ENCODE results near the gene PLXNB2.
"Not testable (repeated sequence)": the region's sequence is repeated elsewhere in the genome, so short reads cannot be mapped to it uniquely, and the experiment has no call there.

PLXNB2 gene

GRCh38 chr22:50274311-50274710, 33.1 kb downstream of the PLXNB2 start:
- H3K27ac ChIP-seq (ENCODE audit: low read depth, low read length) = no peak overlapping the region
- no peak overlapping the region for H3K4me3 ChIP-seq (ENCODE audit: low read depth in 1 of 5, low read length in 5 of 5)
- H3K9me3 ChIP-seq (ENCODE audit: control insufficient read depth in 5 of 5, low read length in 5 of 5) = no peaks in the 10 kb centered on the region
- H3K27me3 ChIP-seq (ENCODE audit: control insufficient read depth in 5 of 5, insufficient read depth in 4 of 5, low read length in 5 of 5) = no peaks in the 10 kb centered on the region
- no peak overlapping the region for H3K9ac ChIP-seq (ENCODE audit: low read length in 5 of 5)
- H3K4me1 ChIP-seq (ENCODE audit: control insufficient read depth in 5 of 5, insufficient read depth in 5 of 5, low read length in 5 of 5) = peaks cover 0 to 32% (median 24%) of the 10 kb centered on the region in 5 donors
- peaks cover 0 to 45% (median 40%) of the 10 kb centered on the region in 5 donors for H3K36me3 ChIP-seq (ENCODE audit: control insufficient read depth in 5 of 5, insufficient read depth in 5 of 5, low read length in 5 of 5)

DNA sequence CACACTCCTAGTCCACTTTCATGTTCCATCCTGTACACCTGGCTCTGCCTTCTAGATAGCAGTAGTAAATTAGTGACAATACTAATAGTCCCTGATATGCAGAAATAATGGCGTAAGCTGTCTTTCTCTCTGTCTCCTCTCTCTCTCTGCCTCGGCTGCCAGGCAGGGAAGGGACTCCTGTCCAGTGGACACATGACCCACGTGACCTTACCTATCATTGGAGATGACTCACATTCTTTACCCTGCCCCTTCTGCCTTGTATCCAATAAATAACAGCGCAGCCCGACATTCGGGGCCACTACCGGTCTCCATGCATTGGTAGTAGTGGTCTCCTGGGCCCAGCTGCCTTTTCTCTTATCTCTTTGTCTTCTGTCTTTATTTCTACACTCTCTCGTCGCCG, 33.7 kb downstream of the PLXNB2 start:
- H3K36me3 ChIP-seq (ENCODE audit: control insufficient read depth in 5 of 5, insufficient read depth in 5 of 5, low read length in 5 of 5) = peaks cover 0 to 40% (median 34%) of the 10 kb centered on the region in 5 donors
- not testable (repeated sequence) for H3K4me3 ChIP-seq (ENCODE audit: low read depth in 1 of 5, low read length in 5 of 5); H3K9ac ChIP-seq (ENCODE audit: low read length in 5 of 5); H3K27ac ChIP-seq (ENCODE audit: low read depth, low read length); H3K9me3 ChIP-seq (ENCODE audit: control insufficient read depth in 5 of 5, low read length in 5 of 5); H3K27me3 ChIP-seq (ENCODE audit: control insufficient read depth in 5 of 5, insufficient read depth in 4 of 5, low read length in 5 of 5)
- peaks cover 0 to 37% (median 29%) of the 10 kb centered on the region in 5 donors for H3K4me1 ChIP-seq (ENCODE audit: control insufficient read depth in 5 of 5, insufficient read depth in 5 of 5, low read length in 5 of 5)

- not testable (repeated sequence) for H3K9ac ChIP-seq (ENCODE audit: low read length in 5 of 5); H3K4me3 ChIP-seq (ENCODE audit: low read depth in 1 of 5, low read length in 5 of 5); H3K27ac ChIP-seq (ENCODE audit: low read depth, low read length); H3K9me3 ChIP-seq (ENCODE audit: control insufficient read depth in 5 of 5, low read length in 5 of 5); H3K27me3 ChIP-seq (ENCODE audit: control insufficient read depth in 5 of 5, insufficient read depth in 4 of 5, low read length in 5 of 5)
- peaks cover 0 to 35% (median 30%) of the 10 kb centered on the region in 5 donors for H3K36me3 ChIP-seq (ENCODE audit: control insufficient read depth in 5 of 5, insufficient read depth in 5 of 5, low read length in 5 of 5)
- peaks cover 0 to 41% (median 33%) of the 10 kb centered on the region in 5 donors for H3K4me1 ChIP-seq (ENCODE audit: control insufficient read depth in 5 of 5, insufficient read depth in 5 of 5, low read length in 5 of 5)
Measured at GRCh38 chr22:50273352-50273751, 34.1 kb downstream of the PLXNB2 start.

DNA sequence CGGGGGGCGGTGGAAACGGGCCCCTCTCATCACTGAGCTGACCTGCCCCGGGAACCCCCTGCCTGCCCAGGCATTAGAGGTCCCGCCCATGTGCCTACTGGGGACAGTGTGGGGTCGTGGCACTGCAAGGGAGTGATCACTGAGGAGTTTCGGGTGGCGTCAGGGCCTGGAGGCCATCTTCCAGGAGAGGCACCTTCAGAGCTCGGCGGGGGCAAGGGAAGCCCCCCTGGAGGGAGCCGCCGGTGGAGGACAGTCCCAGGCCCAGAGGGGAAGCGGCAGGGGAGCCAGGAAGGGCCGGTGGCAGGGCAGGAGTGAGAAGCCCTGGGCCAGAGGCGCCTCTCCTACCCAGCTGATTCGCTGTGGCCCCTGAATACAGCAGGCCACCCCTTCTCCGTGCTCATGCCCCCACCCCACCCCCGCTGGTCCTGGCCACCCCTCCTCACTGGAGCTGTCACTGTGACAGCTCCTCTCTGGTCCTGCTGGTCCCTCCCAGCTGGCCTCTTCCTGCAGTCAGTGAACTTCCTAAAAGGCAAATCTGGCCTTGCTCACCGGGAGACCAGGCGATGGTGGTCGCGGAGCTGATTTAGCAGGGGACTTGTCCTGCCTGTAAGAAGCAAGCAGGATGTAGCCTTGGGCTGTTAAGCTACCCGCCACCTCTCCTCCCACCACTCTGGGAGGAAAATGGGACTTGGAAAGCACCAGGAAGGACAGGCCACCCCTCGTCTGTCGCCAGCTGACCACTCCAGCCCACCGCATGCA, 35.2 kb downstream of the PLXNB2 start:
- Histone ChIP-seq H3K9ac (ENCODE audit: low read length in 5 of 5) (no peak overlapping the region), H3K27ac (ENCODE audit: low read depth, low read length) (no peak overlapping the region), H3K4me1 (ENCODE audit: control insufficient read depth in 5 of 5, insufficient read depth in 5 of 5, low read length in 5 of 5) (peaks cover 0 to 50% (median 43%) of the 10 kb centered on the region in 5 donors), H3K27me3 (ENCODE audit: control insufficient read depth in 5 of 5, insufficient read depth in 4 of 5, low read length in 5 of 5) (no peaks in the 10 kb centered on the region), H3K36me3 (ENCODE audit: control insufficient read depth in 5 of 5, insufficient read depth in 5 of 5, low read length in 5 of 5) (peaks cover 0 to 24% (median 19%) of the 10 kb centered on the region in 5 donors), H3K4me3 (ENCODE audit: low read depth in 1 of 5, low read length in 5 of 5) (no peak overlapping the region), H3K9me3 (ENCODE audit: control insufficient read depth in 5 of 5, low read length in 5 of 5) (no peaks in the 10 kb centered on the region)

DNA sequence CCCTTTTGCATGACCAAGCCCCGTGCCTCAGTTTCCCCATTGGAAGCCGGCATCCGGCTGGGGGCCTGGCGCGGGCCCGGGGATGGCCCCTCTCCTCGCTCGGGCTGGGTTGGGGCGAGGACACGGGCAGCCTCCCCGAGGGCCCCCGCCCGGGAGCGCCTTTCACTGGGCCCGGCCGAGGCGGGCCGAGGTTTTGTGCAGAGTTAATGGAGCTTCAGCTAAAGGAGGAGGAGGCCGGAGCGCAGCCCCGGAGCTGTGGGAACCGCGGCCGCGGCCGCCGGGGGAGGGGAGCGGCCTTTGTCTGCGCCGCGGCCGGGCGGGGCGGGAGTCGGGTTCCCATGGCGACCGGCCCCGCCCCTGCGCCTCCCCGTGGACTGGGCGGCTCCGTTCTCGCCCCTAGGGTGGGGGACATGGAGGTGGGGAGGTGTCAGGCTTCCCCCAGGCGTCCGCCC, 35.9 kb downstream of the PLXNB2 start:
- Histone ChIP-seq H3K36me3 (ENCODE audit: control insufficient read depth in 5 of 5, insufficient read depth in 5 of 5, low read length in 5 of 5) (peaks cover 0 to 23% (median 20%) of the 10 kb centered on the region in 5 donors), H3K4me1 (ENCODE audit: control insufficient read depth in 5 of 5, insufficient read depth in 5 of 5, low read length in 5 of 5) (peaks cover 0 to 54% (median 47%) of the 10 kb centered on the region in 5 donors), H3K9me3 (ENCODE audit: control insufficient read depth in 5 of 5, low read length in 5 of 5) (no peaks in the 10 kb centered on the region), H3K9ac (ENCODE audit: low read length in 5 of 5) (peak overlapping the region in 1 of 5 donors; percentile 35), H3K27ac (ENCODE audit: low read depth, low read length) (no peak overlapping the region), H3K27me3 (ENCODE audit: control insufficient read depth in 5 of 5, insufficient read depth in 4 of 5, low read length in 5 of 5) (peaks cover 0 to 5% (median 0%) of the 10 kb centered on the region in 5 donors), H3K4me3 (ENCODE audit: low read depth in 1 of 5, low read length in 5 of 5) (peak overlapping the region in 4 of 5 donors; percentile 45 to 69 (median 64))

DNA sequence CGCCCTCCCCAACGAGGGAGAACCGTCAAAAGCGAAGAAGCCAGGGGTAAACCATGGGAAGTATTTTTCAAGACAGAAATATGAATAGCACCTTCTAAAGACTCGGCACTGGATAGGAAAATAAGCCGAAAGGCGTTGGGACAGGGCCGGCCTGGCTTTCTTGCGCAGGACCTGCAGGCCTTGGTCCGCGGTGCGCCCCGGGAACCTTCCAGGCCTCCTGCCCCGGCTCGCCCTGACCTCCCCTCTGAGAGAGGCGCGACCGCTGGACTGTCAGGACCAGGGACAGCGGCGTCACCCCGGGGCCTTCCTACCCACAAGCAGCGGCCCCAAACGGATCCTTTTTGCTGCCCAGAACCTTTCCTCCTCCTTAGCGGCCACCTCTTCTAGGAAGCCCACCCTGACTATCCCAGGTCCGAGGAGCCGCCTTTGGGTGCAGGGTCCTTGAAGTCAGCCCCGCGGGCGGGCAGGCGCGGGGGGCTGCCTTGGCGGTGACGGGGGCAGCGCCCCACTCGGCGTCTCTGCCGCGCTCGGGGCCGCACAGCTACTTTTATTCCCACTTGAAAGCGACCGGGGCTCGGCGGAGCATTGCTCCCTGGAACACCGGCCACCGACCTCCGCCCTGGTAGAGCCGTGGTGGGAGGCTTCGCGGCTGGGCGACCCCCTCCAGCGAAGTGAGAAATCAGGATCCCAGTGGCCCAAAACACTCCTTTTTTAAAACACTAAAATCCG, 36.6 kb downstream of the PLXNB2 start:
- peak overlapping the region in 4 of 5 donors; percentile 20 to 59 (median 41) for H3K9ac ChIP-seq (ENCODE audit: low read length in 5 of 5)
- peak overlapping the region; percentile 46 for H3K27ac ChIP-seq (ENCODE audit: low read depth, low read length)
- H3K36me3 ChIP-seq (ENCODE audit: control insufficient read depth in 5 of 5, insufficient read depth in 5 of 5, low read length in 5 of 5) = peaks cover 0 to 18% (median 14%) of the 10 kb centered on the region in 5 donors
- peak overlapping the region in 4 of 5 donors; percentile 45 to 69 (median 64) for H3K4me3 ChIP-seq (ENCODE audit: low read depth in 1 of 5, low read length in 5 of 5)
- H3K4me1 ChIP-seq (ENCODE audit: control insufficient read depth in 5 of 5, insufficient read depth in 5 of 5, low read length in 5 of 5) = peaks cover 0 to 54% (median 47%) of the 10 kb centered on the region in 5 donors
- no peaks in the 10 kb centered on the region for H3K9me3 ChIP-seq (ENCODE audit: control insufficient read depth in 5 of 5, low read length in 5 of 5)
- H3K27me3 ChIP-seq (ENCODE audit: control insufficient read depth in 5 of 5, insufficient read depth in 4 of 5, low read length in 5 of 5) = peaks cover 0 to 9% (median 0%) of the 10 kb centered on the region in 5 donors

GRCh38 chr22:50269970-50270665, 37.3 kb downstream of the PLXNB2 start, which contains the start of gene MAPK11:
Gene MAPK11 (minus strand): TSS chr22:50270380. CDS start chr22:50270292, 88 bp downstream.
- Histone ChIP-seq H3K4me1 (ENCODE audit: control insufficient read depth in 5 of 5, insufficient read depth in 5 of 5, low read length in 5 of 5) (peaks cover 0 to 54% (median 47%) of the 10 kb centered on the region in 5 donors), H3K9me3 (ENCODE audit: control insufficient read depth in 5 of 5, low read length in 5 of 5) (no peaks in the 10 kb centered on the region), H3K9ac (ENCODE audit: low read length in 5 of 5) (peak within 1 kb of the TSS in 4 of 5 donors; percentile 20 to 72 (median 65)), H3K4me3 (ENCODE audit: low read depth in 1 of 5, low read length in 5 of 5) (peak within 1 kb of the TSS in 4 of 5 donors; percentile 45 to 69 (median 64)), H3K27me3 (ENCODE audit: control insufficient read depth in 5 of 5, insufficient read depth in 4 of 5, low read length in 5 of 5) (peaks cover 0 to 9% (median 0%) of the 10 kb centered on the region in 5 donors), H3K27ac (ENCODE audit: low read depth, low read length) (peak within 1 kb of the TSS; percentile 67), H3K36me3 (ENCODE audit: control insufficient read depth in 5 of 5, insufficient read depth in 5 of 5, low read length in 5 of 5) (peaks cover 0 to 13% (median 9%) of the 10 kb centered on the region in 5 donors)

DNA sequence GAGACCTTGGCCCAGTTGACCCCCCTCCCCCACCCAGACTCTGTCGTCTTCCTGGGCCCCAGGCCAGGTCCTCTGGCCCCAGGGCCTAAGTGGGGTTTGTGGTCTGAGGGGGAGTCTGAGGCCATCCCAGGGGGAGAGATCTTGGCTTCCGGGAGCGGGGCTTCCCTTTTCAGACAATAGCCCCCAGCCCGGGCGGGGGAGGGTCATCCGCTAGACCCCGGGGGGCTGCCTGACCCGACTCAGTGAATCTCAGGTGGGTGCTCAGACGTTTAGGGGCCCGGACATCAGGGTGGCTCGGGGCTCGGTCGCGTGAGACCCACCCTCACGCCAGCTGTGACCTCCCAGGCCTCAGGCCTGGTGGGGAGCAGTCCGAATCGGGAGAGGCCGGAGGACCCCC, 37.9 kb downstream of the PLXNB2 start:
- Histone ChIP-seq H3K4me3 (ENCODE audit: low read depth in 1 of 5, low read length in 5 of 5) (peak overlapping the region in 3 of 5 donors; percentile 47 to 69 (median 55)), H3K27ac (ENCODE audit: low read depth, low read length) (peak overlapping the region; percentile 67), H3K36me3 (ENCODE audit: control insufficient read depth in 5 of 5, insufficient read depth in 5 of 5, low read length in 5 of 5) (peaks cover 0 to 16% (median 5%) of the 10 kb centered on the region in 5 donors), H3K27me3 (ENCODE audit: control insufficient read depth in 5 of 5, insufficient read depth in 4 of 5, low read length in 5 of 5) (peaks cover 0 to 9% (median 0%) of the 10 kb centered on the region in 5 donors), H3K9ac (ENCODE audit: low read length in 5 of 5) (peak overlapping the region in 3 of 5 donors; percentile 40 to 72 (median 71)), H3K9me3 (ENCODE audit: control insufficient read depth in 5 of 5, low read length in 5 of 5) (no peaks in the 10 kb centered on the region), H3K4me1 (ENCODE audit: control insufficient read depth in 5 of 5, insufficient read depth in 5 of 5, low read length in 5 of 5) (peaks cover 0 to 54% (median 47%) of the 10 kb centered on the region in 5 donors)

DNA sequence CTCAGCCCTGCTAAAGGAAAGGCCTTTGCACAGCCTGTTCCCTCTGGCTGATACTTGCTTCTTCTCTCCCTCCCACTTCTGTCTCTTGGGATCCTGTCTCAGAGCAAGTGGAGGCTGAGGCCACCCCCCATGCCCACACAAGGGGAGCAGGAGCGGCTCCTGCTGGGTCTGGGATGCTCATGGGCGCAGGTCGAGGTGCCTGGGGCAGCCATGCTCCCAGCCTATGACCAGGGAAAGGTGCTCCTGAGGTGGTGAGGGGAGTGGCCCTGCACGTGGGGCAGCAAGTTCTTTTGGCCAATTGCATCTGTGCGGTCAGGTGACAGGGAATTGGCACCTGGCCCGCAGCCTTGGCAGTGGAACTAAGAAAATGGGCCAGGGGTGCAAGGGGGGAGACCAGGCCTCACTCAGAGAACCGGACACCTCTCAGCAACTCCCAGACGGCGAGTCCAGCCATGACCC, 38.8 kb downstream of the PLXNB2 start:
- Histone ChIP-seq H3K9ac (ENCODE audit: low read length in 5 of 5) (peak overlapping the region in 1 of 5 donors; percentile 71), H3K27ac (ENCODE audit: low read depth, low read length) (no peak overlapping the region), H3K4me3 (ENCODE audit: low read depth in 1 of 5, low read length in 5 of 5) (peak overlapping the region in 3 of 5 donors; percentile 47 to 69 (median 55)), H3K27me3 (ENCODE audit: control insufficient read depth in 5 of 5, insufficient read depth in 4 of 5, low read length in 5 of 5) (peaks cover 0 to 9% (median 0%) of the 10 kb centered on the region in 5 donors), H3K36me3 (ENCODE audit: control insufficient read depth in 5 of 5, insufficient read depth in 5 of 5, low read length in 5 of 5) (peaks cover 0 to 17% (median 5%) of the 10 kb centered on the region in 5 donors), H3K4me1 (ENCODE audit: control insufficient read depth in 5 of 5, insufficient read depth in 5 of 5, low read length in 5 of 5) (peaks cover 0 to 50% (median 45%) of the 10 kb centered on the region in 5 donors), H3K9me3 (ENCODE audit: control insufficient read depth in 5 of 5, low read length in 5 of 5) (no peaks in the 10 kb centered on the region)

Measured in subcutaneous abdominal adipose tissue (tissue), 5 donors.